Psoas muscle (tissue), 8 donors: ENCODE results near the gene IPPK. TPM values are rescaled to one million over a fixed set of nuclear protein-coding genes. Genes with fewer than 3 reads are reported as not detected.
A peak's percentile ranks its signal among the peaks of the same experiment; 100 is the strongest.

Source experiments
- ATAC-seq, 4 donors: fragments of 200-7000 bp; cut with Tn5 transposase; one replicate each; pipeline ENCODE4 v1.9.1; 2020; ENCODE audit warnings: moderate library complexity in 3 of 4, mild to moderate bottlenecking in 2 of 4
- DNase-seq, 2 donors: peaks; one replicate each; pipeline ENCODE4 v3.0.0-alpha.2; 2020
- H3K27ac ChIP-seq: fragments of 200-600 bp; one replicate; pipeline ENCODE4 v1.8.0; 2022
- H3K27me3 ChIP-seq, 3 donors: fragments of 200-600 bp in 1 of 3; one replicate each; pipeline versions ENCODE4 v1.6.1 to v1.8.0; 2013 to 2022; ENCODE audit warnings: low read length in 2 of 3, mild to moderate bottlenecking in 2 of 3, moderate library complexity in 1 of 3; ENCODE audit not compliant: insufficient read depth in 3 of 3
- H3K36me3 ChIP-seq, 2 donors: fragments of 200-600 bp in 1 of 2; one replicate each; pipeline versions ENCODE4 v1.6.1 to v1.8.0; 2013 to 2022; ENCODE audit warnings: low read depth in 1 of 2, mild to moderate bottlenecking in 1 of 2, moderate library complexity in 1 of 2; ENCODE audit not compliant: insufficient read depth in 1 of 2
- H3K4me1 ChIP-seq: fragments of 200-600 bp; one replicate; pipeline ENCODE4 v1.8.0; 2022
- H3K4me3 ChIP-seq: fragments of 200-600 bp; one replicate; pipeline ENCODE4 v1.8.0; 2022; ENCODE audit warnings: mild to moderate bottlenecking
- H3K9me3 ChIP-seq: fragments of 200-600 bp; one replicate; pipeline ENCODE4 v1.8.0; 2022
- CTCF ChIP-seq: fragments of 200-600 bp; IDR thresholded peaks from one replicate; pipeline ENCODE4 v1.8.0; 2022; ENCODE audit warnings: antibody characterized with exemption
- WGBS, 3 donors: extraction: QIAGEN DNeasy Blood & Tissue Kit; methylation state at CpG; one replicate each; pipeline versions ENCODE4 v1.1.6 to v1.1.7; 2013; 5-methylcytosine and 5-hydroxymethylcytosine counted together
- intact Hi-C, 2 donors: fragments of 100-400 bp; cut with DNase I; formaldehyde crosslinking; loops; one replicate each; pipeline versions ENCODE4 v1.11.0 to v1.14.2; 2022
- polyA plus RNA-seq, 3 donors: library from polyadenylated mRNA; stranded (reverse); fragments of 200-250 nt; gene quantifications; one replicate each; pipeline ENCODE4 v1.2.3, GENCODE V29; 2013
- total RNA-seq, 4 donors: library from RNA; stranded (reverse); fragmentation: NEBNext Ultra II Directional in 2 of 4; extraction: Animal tissue kit (Norgen Biotek cat#: 25700) in 2 of 4; gene quantifications; one replicate each; pipeline versions ENCODE4 v1.2.1 to v1.2.4, GENCODE V29; 2021 to 2023
- donor health status: healthy with polysubstance abuse.
- donor health status: DM: no; HTN: no; CAD: no; lungs with moderate emphysema.
- donor health status: Bipolar disorder and iron deficiency.
- donor health status: healthy.
- donor health status: DM: yes; HTN: yes; CAD: no.
- donor health status: DM: no; HTN: no; CAD: no.
- donor health status: DM: no; HTN: no; CAD: no.
- donor health status: DM: yes; HTN: yes; CAD: no.

The IPPK gene
- total and polyA plus RNA-seq, 7 donors, result 3.9 to 10.5 (median 8.5) TPM

GRCh38 chr9:92634712-92635605 lies 35.0 kb downstream of the IPPK start:
- H3K4me3 ChIP-seq, result no peak overlapping the region
- H3K36me3 ChIP-seq, result peaks cover 13 to 84% of the 10 kb centered on the region in 2 donors
- H3K9me3 ChIP-seq, result no peaks in the 10 kb centered on the region
- 60 to 62% (median 60%) methylated on average over 35 of the region's 35 CpGs for whole genome bisulfite sequencing, 3 donors
- TF ChIP-seq CTCF, result peak; percentile 91
- ATAC-seq (peak; percentile 85 to 92 (median 89)), DNase-seq (peak; percentile 78 to 88)
- peaks cover 7% of the 10 kb centered on the region for H3K4me1 ChIP-seq
- no peaks in the 10 kb centered on the region for H3K27me3 ChIP-seq
- intact Hi-C loops, result loop anchor here (5.0 to 10.0 kb wide), 5 partner anchors 288 to 498 kb away; partner anchors contain the start of genes CENPP (in 2 of the 2) and NOL8 (in 2 of the 2)
- H3K27ac ChIP-seq, result no peak overlapping the region

- H3K4me1 ChIP-seq, result peaks cover 7% of the 10 kb centered on the region
- intact Hi-C loops, result loop anchor here (5.0 to 10.0 kb wide), 4 partner anchors 286 to 496 kb away; partner anchors contain the start of genes CENPP (in 1 of the 2) and NOL8 (in 1 of the 2)
- H3K27ac ChIP-seq, result no peak overlapping the region
- H3K4me3 ChIP-seq, result no peak overlapping the region
- no peak for DNase-seq
- H3K27me3 ChIP-seq, result no peaks in the 10 kb centered on the region
- H3K36me3 ChIP-seq, result peaks cover 13 to 72% of the 10 kb centered on the region in 2 donors
- no peak for ATAC-seq
- no peaks in the 10 kb centered on the region for H3K9me3 ChIP-seq
- 79 to 84% (median 80%) methylated on average over 9 of the region's 9 CpGs for WGBS, 3 donors
- no peak for TF ChIP-seq CTCF
Observed at GRCh38 chr9:92633614-92634278, 36.2 kb downstream of the IPPK start.

- Histone ChIP-seq H3K4me1 (peaks cover 7% of the 10 kb centered on the region), H3K27ac (no peak overlapping the region), H3K9me3 (no peaks in the 10 kb centered on the region), H3K4me3 (no peak overlapping the region), H3K27me3 (no peaks in the 10 kb centered on the region), H3K36me3 (peaks cover 13 to 67% of the 10 kb centered on the region in 2 donors)
- intact Hi-C loops, result loop anchor here (5.0 to 10.0 kb wide), 4 partner anchors 285 to 495 kb away; partner anchors contain the start of genes CENPP (in 1 of the 2) and NOL8 (in 1 of the 2)
- DNase-seq (no peak), ATAC-seq (no peak)
- 94 to 97% (median 94%) methylated on average over 5 of the region's 5 CpGs for WGBS, 3 donors
- no peak for TF ChIP-seq CTCF
Observed at GRCh38 chr9:92632641-92633040, 37.3 kb downstream of the IPPK start.

GRCh38 chr9:92631452-92632343 lies 38.2 kb downstream of the IPPK start:
- H3K9me3 ChIP-seq, result no peaks in the 10 kb centered on the region
- no peak overlapping the region for H3K27ac ChIP-seq
- no peak for ATAC-seq
- no peak for TF ChIP-seq CTCF
- H3K4me3 ChIP-seq, result no peak overlapping the region
- no peaks in the 10 kb centered on the region for H3K27me3 ChIP-seq
- peaks cover 9 to 58% of the 10 kb centered on the region in 2 donors for H3K36me3 ChIP-seq
- intact Hi-C loops, result loop anchor here (5.0 to 10.0 kb wide), 4 partner anchors 284 to 494 kb away; partner anchors contain the start of genes CENPP (in 1 of the 2) and NOL8 (in 1 of the 2)
- DNase-seq, result no peak
- WGBS, 3 donors, result 85 to 86% (median 85%) methylated on average over 13 of the region's 13 CpGs
- H3K4me1 ChIP-seq, result peaks cover 7% of the 10 kb centered on the region
